Neuronal stem cell (in vitro differentiated cells): ENCODE data around the gene CKS1B.
A peak's percentile ranks its signal among the peaks of the same experiment; 100 is the strongest.

Source experiments
- DNase-seq: peaks from one replicate; pipeline ENCODE4 v3.0.0-alpha.2; 2013; ENCODE audit warnings: low spot score
- H2AFZ ChIP-seq: one replicate; pipeline ENCODE4 v1.6.1; 2013; ENCODE audit warnings: mild to moderate bottlenecking, low read length, inconsistent platforms
- H2AK5ac ChIP-seq: 2 replicates; pipeline ENCODE4 v1.6.1; 2013; ENCODE audit warnings: low read depth, mild to moderate bottlenecking, inconsistent platforms, low read length, moderate library complexity, mixed read lengths
- H2BK120ac ChIP-seq: 2 replicates; pipeline ENCODE4 v1.6.1; 2013; ENCODE audit warnings: low read depth, mild to moderate bottlenecking, inconsistent platforms, low read length, moderate library complexity, mixed read lengths
- H2BK12ac ChIP-seq: one replicate; pipeline ENCODE4 v1.6.1; 2013; ENCODE audit warnings: low read length, inconsistent platforms
- H2BK15ac ChIP-seq: 2 replicates; pipeline ENCODE4 v1.6.1; 2013; ENCODE audit warnings: mild to moderate bottlenecking, low read length, inconsistent platforms, mixed read lengths
- H2BK5ac ChIP-seq: one replicate; pipeline ENCODE4 v1.6.1; 2013; ENCODE audit warnings: inconsistent platforms, mild to moderate bottlenecking, low read length, moderate library complexity
- H3K14ac ChIP-seq: one replicate; pipeline ENCODE4 v1.6.1; 2013; ENCODE audit warnings: low read length, inconsistent platforms
- H3K18ac ChIP-seq: 2 replicates; pipeline ENCODE4 v1.6.1; 2013; ENCODE audit warnings: low read length, inconsistent platforms
- H3K23ac ChIP-seq: 2 replicates; pipeline ENCODE4 v1.6.1; 2013; ENCODE audit warnings: low read depth, mild to moderate bottlenecking, mixed read lengths, low read length, inconsistent platforms; ENCODE audit not compliant: poor library complexity
- H3K27ac ChIP-seq: replicated peaks from 3 replicates; pipeline ENCODE4 v1.5.1; 2013; ENCODE audit warnings: low read length, inconsistent platforms
- H3K27me3 ChIP-seq, 3 experiments: 2 replicates each; pipeline ENCODE4 v1.6.1; 2013; ENCODE audit warnings: low read length in 3 of 3, mild to moderate bottlenecking in 2 of 3, inconsistent platforms in 1 of 3, low read depth in 1 of 3, mixed read lengths in 1 of 3, moderate library complexity in 1 of 3; ENCODE audit not compliant: control insufficient read depth in 3 of 3, insufficient read depth in 3 of 3
- H3K36me3 ChIP-seq, 2 donors: replicated peaks in 1 of 2; 2 replicates each; pipeline ENCODE4 v1.6.1; 2013; ENCODE audit warnings: low read length in 2 of 2; ENCODE audit not compliant: control insufficient read depth in 2 of 2, insufficient read depth in 2 of 2
- H3K4ac ChIP-seq: 2 replicates; pipeline ENCODE4 v1.6.1; 2013; ENCODE audit warnings: inconsistent platforms, mild to moderate bottlenecking, low read length, moderate library complexity
- H3K4me1 ChIP-seq, 2 donors: 1 replicate in 1 of 2; 2 replicates in 1 of 2; pipeline ENCODE4 v1.6.1; 2013; ENCODE audit warnings: low read length in 2 of 2, low read depth in 1 of 2; ENCODE audit not compliant: control insufficient read depth in 2 of 2, insufficient read depth in 1 of 2
- H3K4me2 ChIP-seq: one replicate; pipeline ENCODE4 v1.6.1; 2013; ENCODE audit warnings: mild to moderate bottlenecking, low read length, inconsistent platforms; ENCODE audit not compliant: insufficient read depth, poor library complexity, severe bottlenecking
- H3K4me3 ChIP-seq, 2 donors: 2 replicates each; pipeline ENCODE4 v1.5.1; 2013; ENCODE audit warnings: low read length in 2 of 2, mild to moderate bottlenecking in 2 of 2, inconsistent platforms in 1 of 2, moderate library complexity in 1 of 2
- H3K79me1 ChIP-seq: one replicate; pipeline ENCODE4 v1.6.1; 2013; ENCODE audit warnings: low read depth, mild to moderate bottlenecking, inconsistent platforms, low read length, moderate library complexity
- H3K9ac ChIP-seq: one replicate; pipeline ENCODE4 v1.6.1; 2013; ENCODE audit warnings: mild to moderate bottlenecking, low read depth, low read length, inconsistent platforms; ENCODE audit not compliant: poor library complexity
- H3K9me3 ChIP-seq, 2 donors: replicated peaks in 1 of 2; 2 replicates each; pipeline versions ENCODE3 to v1.6.1; 2013; ENCODE audit warnings: low read length in 2 of 2, mild to moderate bottlenecking in 2 of 2, inconsistent platforms in 1 of 2, low read depth in 1 of 2, mixed read lengths in 1 of 2, moderate library complexity in 1 of 2; ENCODE audit not compliant: control insufficient read depth in 2 of 2, insufficient read depth in 1 of 2
- H4K8ac ChIP-seq: one replicate; pipeline ENCODE4 v1.6.1; 2013; ENCODE audit warnings: low read depth, mild to moderate bottlenecking, inconsistent platforms, low read length, moderate library complexity
- H4K91ac ChIP-seq: one replicate; pipeline ENCODE4 v1.6.1; 2013; ENCODE audit warnings: low read length, low read depth, mild to moderate bottlenecking, inconsistent platforms; ENCODE audit not compliant: poor library complexity
- WGBS, 2 donors: extraction: QIAGEN DNeasy Blood & Tissue Kit; methylation state at CpG; one replicate each; pipeline ENCODE4 v1.1.7; 2013; ENCODE audit warnings: missing lambda C conversion rate in 2 of 2, mixed read lengths in 1 of 2; ENCODE audit not compliant: insufficient read length in 2 of 2, insufficient replicate concordance in 1 of 2; ENCODE audit errors: extremely low coverage in 2 of 2; 5-methylcytosine and 5-hydroxymethylcytosine counted together

CKS1B gene

GRCh38 chr1:155007251-155007828 lies 32.9 kb downstream of the CKS1B start:
- Histone ChIP-seq H3K79me1 (peaks cover 12% of the 10 kb centered on the region), H4K8ac (peak overlapping the region; percentile 56), H2BK120ac (no peak overlapping the region), H2AFZ (no peak overlapping the region), H3K4me3 (no peak overlapping the region), H3K4ac (no peak overlapping the region), H3K27me3 (no peaks in the 10 kb centered on the region), H3K27ac (no peak overlapping the region), H3K9me3 (no peaks in the 10 kb centered on the region), H3K9ac (no peak overlapping the region), H3K23ac (peak overlapping the region; percentile 27), H2BK12ac (peak overlapping the region; percentile 26), H3K4me1 (peaks cover 17 to 37% of the 10 kb centered on the region in 2 donors), H2AK5ac (peak overlapping the region; percentile 86), H3K14ac (no peak overlapping the region), H4K91ac (no peak overlapping the region), H3K4me2 (no peak overlapping the region), H3K36me3 (no peaks in the 10 kb centered on the region), H2BK5ac (no peak overlapping the region), H2BK15ac (no peak overlapping the region), H3K18ac (no peak overlapping the region)
- WGBS, 2 donors = no CpG with 5 or more reads among the region's 6 CpGs
- no peak for DNase-seq

GRCh38 chr1:155008015-155008941 lies 33.8 kb downstream of the CKS1B start:
- Histone ChIP-seq H3K4me1 (peaks cover 21 to 38% of the 10 kb centered on the region in 2 donors), H3K79me1 (peaks cover 12% of the 10 kb centered on the region)
- no CpG with 5 or more reads among the region's 16 CpGs for WGBS, 2 donors

GRCh38 chr1:155009221-155009711 lies 34.8 kb downstream of the CKS1B start:
- Histone ChIP-seq H4K8ac (no peak overlapping the region), H3K4ac (no peak overlapping the region), H3K18ac (peak overlapping the region; percentile 36), H3K4me1 (peaks cover 17 to 35% of the 10 kb centered on the region in 2 donors), H2AK5ac (peak overlapping the region; percentile 86), H3K36me3 (no peaks in the 10 kb centered on the region), H2BK15ac (peak overlapping the region; percentile 30), H3K4me3 (no peak overlapping the region), H3K27me3 (no peaks in the 10 kb centered on the region), H4K91ac (no peak overlapping the region), H3K9me3 (no peaks in the 10 kb centered on the region), H3K27ac (peak overlapping the region; percentile 8), H2BK120ac (no peak overlapping the region), H3K23ac (no peak overlapping the region), H3K79me1 (peaks cover 6% of the 10 kb centered on the region), H2BK12ac (peak overlapping the region; percentile 50), H2BK5ac (peak overlapping the region; percentile 55), H3K14ac (no peak overlapping the region), H2AFZ (no peak overlapping the region), H3K9ac (peak overlapping the region; percentile 3), H3K4me2 (no peak overlapping the region)
- WGBS, 2 donors = no CpG with 5 or more reads among the region's 12 CpGs
- no peak for DNase-seq

More at GRCh38 chr1:155008015-155008941, 33.8 kb downstream of the CKS1B start:
- Histone ChIP-seq H3K36me3 (no peaks in the 10 kb centered on the region), H3K27ac (peak overlapping the region; percentile 8), H2AFZ (no peak overlapping the region), H2BK12ac (no peak overlapping the region), H3K27me3 (no peaks in the 10 kb centered on the region), H3K9me3 (no peaks in the 10 kb centered on the region), H2BK120ac (no peak overlapping the region), H2AK5ac (peak overlapping the region; percentile 86), H3K18ac (peak overlapping the region; percentile 76), H3K9ac (no peak overlapping the region), H2BK5ac (peak overlapping the region; percentile 55), H4K8ac (no peak overlapping the region), H2BK15ac (peak overlapping the region; percentile 51), H4K91ac (no peak overlapping the region), H3K4me3 (no peak overlapping the region), H3K4ac (peak overlapping the region; percentile 61), H3K4me2 (no peak overlapping the region), H3K14ac (no peak overlapping the region), H3K23ac (no peak overlapping the region)
- DNase-seq = no peak

GRCh38 chr1:155009742-155010141 lies 35.3 kb downstream of the CKS1B start:
- Histone ChIP-seq H2BK120ac (peak overlapping the region; percentile 12), H3K79me1 (peaks cover 4% of the 10 kb centered on the region), H3K9me3 (no peaks in the 10 kb centered on the region), H3K23ac (no peak overlapping the region), H2BK15ac (peak overlapping the region; percentile 30), H3K36me3 (peaks cover 0 to 2% of the 10 kb centered on the region in 2 donors), H3K18ac (peak overlapping the region; percentile 7), H4K91ac (no peak overlapping the region), H3K4me1 (peaks cover 14 to 31% of the 10 kb centered on the region in 2 donors), H3K4me2 (no peak overlapping the region), H3K4ac (no peak overlapping the region), H3K4me3 (no peak overlapping the region), H2AK5ac (peak overlapping the region; percentile 86), H2AFZ (no peak overlapping the region), H3K14ac (no peak overlapping the region), H3K27ac (no peak overlapping the region), H2BK12ac (peak overlapping the region; percentile 69), H4K8ac (no peak overlapping the region), H3K9ac (no peak overlapping the region), H2BK5ac (no peak overlapping the region), H3K27me3 (no peaks in the 10 kb centered on the region)
- DNase-seq = no peak
- no CpG with 5 or more reads among the region's 5 CpGs for WGBS, 2 donors
